K562 (cell line): ENCODE data around the gene MRRF. TPM values are rescaled to one million over a fixed set of nuclear protein-coding genes. Genes with fewer than 3 reads are reported as not detected.

Experiments used
- ATAC-seq: fragments of 200-7000 bp; cut with Tn5 transposase; 3 replicates; pipeline ENCODE4 v1.9.1; 2020; ENCODE audit warnings: moderate library complexity
- BruUV-seq: library from RNA; stranded (reverse); fragments of 400-500 nt; replicated peaks from 2 replicates; lab custom pipeline; 2021; lab: Mats Ljungman, UMichigan
- CTCF ChIA-PET: fragments of 300-600 bp; formaldehyde crosslinking; extraction: SDS; loops from one replicate; lab custom pipeline; 2021; ENCODE audit warnings: low intra/inter-chr PET ratio; lab: Yijun Ruan, JAX
- POLR2A ChIA-PET: fragments of 300-600, 350-650 bp; sonication (Branson Sonifier 250); formaldehyde crosslinking; extraction: SDS; loops from one replicate; lab custom pipeline; 2021; ENCODE audit warnings: antibody characterized with exemption, inconsistent platforms; lab: Yijun Ruan, JAX
- DNase-seq, 4 experiments: peaks; one replicate each; pipeline versions ENCODE4 v3.0.0 to v3.0.0-alpha.2; 2011 to 2018; ENCODE audit warnings: low spot score in 3 of 4, mixed read lengths in 3 of 4; ENCODE audit errors: extremely low read depth in 1 of 4
- FAIRE-seq: peaks from 2 replicates; lab custom pipeline; 2011; peaks lifted over from hg19 to GRCh38; lab: Jason Lieb, UNC
- H2AFZ ChIP-seq: 2 replicates; pipeline ENCODE4 v1.6.0; 2011; ENCODE audit warnings: low read depth, low read length, control low read depth, inconsistent platforms
- H3K27ac ChIP-seq: fragments of 200-600 bp; 3 replicates; pipeline ENCODE4 v1.8.0; 2011; ENCODE audit warnings: low read depth, mild to moderate bottlenecking, control low read depth, inconsistent platforms, low read length, moderate library complexity, mixed read lengths; ENCODE audit errors: extremely low read depth
- H3K27me3 ChIP-seq, 2 experiments: fragments of 300-600 bp in 1 of 2; 2 replicates in 1 of 2; 3 replicates in 1 of 2; pipeline versions ENCODE4 v1.6.0 to v1.8.0; 2011; ENCODE audit warnings: inconsistent platforms in 2 of 2, low read length in 2 of 2, mild to moderate bottlenecking in 1 of 2, mixed read lengths in 1 of 2, moderate library complexity in 1 of 2; ENCODE audit not compliant: control insufficient read depth in 2 of 2, insufficient read depth in 2 of 2
- H3K36me3 ChIP-seq: fragments of 300-600 bp; 3 replicates; pipeline ENCODE4 v1.8.0; 2011; ENCODE audit warnings: mild to moderate bottlenecking, low read length, inconsistent platforms; ENCODE audit not compliant: control insufficient read depth, insufficient read depth
- H3K4me1 ChIP-seq, 2 experiments: fragments of 200-600 bp in 1 of 2; replicated peaks in 1 of 2; 2 replicates in 1 of 2; 3 replicates in 1 of 2; pipeline versions ENCODE4 v1.5.1 to v1.8.0; 2011; ENCODE audit warnings: inconsistent platforms in 2 of 2, low read length in 2 of 2, mild to moderate bottlenecking in 1 of 2, mixed read lengths in 1 of 2, moderate library complexity in 1 of 2; ENCODE audit not compliant: control insufficient read depth in 2 of 2, insufficient read depth in 2 of 2
- H3K4me2 ChIP-seq: 2 replicates; pipeline ENCODE4 v1.6.1; 2011; ENCODE audit warnings: low read length, control low read depth, inconsistent platforms, mixed read lengths; ENCODE audit not compliant: insufficient read depth
- H3K4me3 ChIP-seq: fragments of 200-600 bp; sonication (generic), shearing (Covaris generic); 2 replicates; pipeline ENCODE4 v1.5.1; 2016; ENCODE audit warnings: control low read depth, inconsistent platforms
- H3K79me2 ChIP-seq: fragments of 200-600 bp; 3 replicates; pipeline ENCODE4 v1.8.0; 2011; ENCODE audit warnings: low read length, inconsistent platforms; ENCODE audit not compliant: control insufficient read depth, insufficient read depth
- H3K9ac ChIP-seq, 2 experiments: 2 replicates each; pipeline versions ENCODE4 v1.6.0 to v1.6.1; 2011; ENCODE audit warnings: low read depth in 2 of 2, low read length in 2 of 2, control low read depth in 1 of 2, inconsistent platforms in 1 of 2, mild to moderate bottlenecking in 1 of 2, mixed read lengths in 1 of 2; ENCODE audit not compliant: insufficient read depth in 1 of 2
- H3K9me1 ChIP-seq: one replicate; pipeline ENCODE4 v1.6.0; 2011; ENCODE audit warnings: inconsistent platforms, mild to moderate bottlenecking, low read length, moderate library complexity; ENCODE audit not compliant: control insufficient read depth, insufficient read depth
- H3K9me3 ChIP-seq: replicated peaks from 2 replicates; pipeline ENCODE4 v1.5.1; 2011; ENCODE audit warnings: low read depth, low read length, inconsistent platforms; ENCODE audit not compliant: control insufficient read depth, insufficient read depth
- H4K20me1 ChIP-seq: replicated peaks from 2 replicates; pipeline ENCODE4 v1.6.1; 2011; ENCODE audit warnings: low read length, inconsistent platforms, mixed read lengths; ENCODE audit not compliant: control insufficient read depth, insufficient read depth
- DIDO1 ChIP-seq: fragments of 450-650 bp; IDR thresholded peaks from 2 replicates; pipeline ENCODE4 v1.6.1; 2016; ENCODE audit warnings: low read depth, missing biosample characterization, missing genetic modification characterization
- FUS ChIP-seq: fragments of 200-400 bp; formaldehyde crosslinking; optimal IDR thresholded peaks from 2 replicates; pipeline ENCODE3; 2017; ENCODE audit warnings: low read depth, low read length
- MAFK ChIP-seq: IDR thresholded peaks from 2 replicates; pipeline ENCODE4 v1.6.1; 2011; ENCODE audit warnings: low read length, improper control_type of control experiment
- ZNF589 ChIP-seq: fragments of 200-800 bp; sonication (Bioruptor generic); IDR thresholded peaks from 2 replicates; pipeline ENCODE4 v1.6.1; 2016; ENCODE audit warnings: low read depth, missing genetic modification characterization, missing compliant biosample characterization
- WGBS: fragments of 100-300 bp; shearing (Covaris generic); methylation state at CpG from one replicate; pipeline ENCODE4 v1.1.6; 2016; ENCODE audit warnings: low coverage, mixed read lengths; ENCODE audit not compliant: insufficient coverage; ENCODE audit errors: missing lambda C conversion rate; 5-methylcytosine and 5-hydroxymethylcytosine counted together
- in situ Hi-C: fragments of 300-500 bp; cut with MboI; formaldehyde crosslinking; loops from 4 replicates; pipeline ENCODE4 v1.15.0; 2018; ENCODE audit warnings: inconsistent platforms, mixed read lengths
- intact Hi-C: fragments of 100-400 bp; cut with micrococcal nuclease; formaldehyde crosslinking; loops from 2 replicates; pipeline ENCODE4 v1.14.2; 2022
- polyA plus RNA-seq, 8 experiments: library from polyadenylated mRNA; depleted of rRNA in 4 of 8; stranded (reverse) in 5 of 8; unstranded in 3 of 8; fragments of >200 nt; fragmentation: Nextera tagmentation in 2 of 8; fragmentation: Illumina TruSeq in 1 of 8; extraction: Ambion mirVana in 2 of 8; extraction: Trizol in 1 of 8; gene quantifications; 2 replicates each; pipeline versions ENCODE4 v1.2.1 to v1.2.3, GENCODE V29; 2011 to 2014; ENCODE audit warnings: inconsistent platforms in 1 of 8, missing spikeins in 1 of 8
- total RNA-seq, 7 experiments: library from RNA; depleted of rRNA in 6 of 7; stranded (reverse); fragments of >200 nt in 6 of 7; fragmentation: Illumina TruSeq in 2 of 7; extraction: Trizol in 2 of 7; gene quantifications; 2 replicates each; pipeline versions ENCODE4 v1.2.1 to v1.2.3, GENCODE V29; 2011 to 2021; ENCODE audit warnings: low replicate concordance in 1 of 7
- TF ChIP-seq, protein P1 (sequence below): sonication (generic); formaldehyde crosslinking; IDR thresholded peaks from 2 replicates; pipeline ENCODE4 v1.8.1; 2023; ENCODE audit warnings: mild to moderate bottlenecking, missing genetic modification reagents

MRRF gene
- total and polyA plus RNA-seq, 9 of the 15 experiments (the other 6 are each of a cell fraction or from before 2014, with no cell fraction given), result 55.0 to 105 (median 81.2) TPM

DNA sequence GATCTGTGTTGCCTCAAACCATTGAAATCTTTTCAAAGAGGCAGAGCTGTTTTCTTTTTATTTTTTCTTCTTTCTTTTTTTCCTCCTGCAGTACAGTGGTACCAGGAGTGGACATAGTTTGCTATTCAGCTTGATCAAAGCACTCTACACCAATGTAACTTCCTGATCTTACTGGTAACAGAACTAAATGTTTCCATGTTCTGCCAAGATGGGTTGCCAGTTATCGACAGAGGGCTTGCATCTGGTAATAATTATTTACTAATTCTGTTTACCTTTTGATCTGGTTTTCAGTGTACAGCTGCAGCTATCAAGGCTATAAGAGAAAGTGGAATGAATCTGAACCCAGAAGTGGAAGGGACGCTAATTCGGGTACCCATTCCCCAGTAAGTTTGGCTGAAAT lies 26.8 kb downstream of the MRRF start:
- CTCF ChIA-PET, result no interaction called here
- in situ Hi-C loops (no loop called here), intact Hi-C loops (no loop called here)

More for the DNA sequence above, 26.8 kb downstream of the MRRF start:
- H3K27me3 ChIP-seq, result no peaks in the 10 kb centered on the region
- TF ChIP-seq, protein P1, sequence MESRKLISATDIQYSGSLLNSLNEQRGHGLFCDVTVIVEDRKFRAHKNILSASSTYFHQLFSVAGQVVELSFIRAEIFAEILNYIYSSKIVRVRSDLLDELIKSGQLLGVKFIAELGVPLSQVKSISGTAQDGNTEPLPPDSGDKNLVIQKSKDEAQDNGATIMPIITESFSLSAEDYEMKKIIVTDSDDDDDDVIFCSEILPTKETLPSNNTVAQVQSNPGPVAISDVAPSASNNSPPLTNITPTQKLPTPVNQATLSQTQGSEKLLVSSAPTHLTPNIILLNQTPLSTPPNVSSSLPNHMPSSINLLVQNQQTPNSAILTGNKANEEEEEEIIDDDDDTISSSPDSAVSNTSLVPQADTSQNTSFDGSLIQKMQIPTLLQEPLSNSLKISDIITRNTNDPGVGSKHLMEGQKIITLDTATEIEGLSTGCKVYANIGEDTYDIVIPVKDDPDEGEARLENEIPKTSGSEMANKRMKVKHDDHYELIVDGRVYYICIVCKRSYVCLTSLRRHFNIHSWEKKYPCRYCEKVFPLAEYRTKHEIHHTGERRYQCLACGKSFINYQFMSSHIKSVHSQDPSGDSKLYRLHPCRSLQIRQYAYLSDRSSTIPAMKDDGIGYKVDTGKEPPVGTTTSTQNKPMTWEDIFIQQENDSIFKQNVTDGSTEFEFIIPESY (CRISPR knock-in tag), result no peak
- TF ChIP-seq FUS, result no peak
- no peak for TF ChIP-seq ZNF589 (CRISPR knock-in tag)
- TF ChIP-seq MAFK, result no peak
- no peak for TF ChIP-seq DIDO1
- no peak overlapping the region for H2AFZ ChIP-seq
- WGBS, result 100% methylated on average over 3 of the region's 3 CpGs
- no peak overlapping the region for H3K4me2 ChIP-seq
- no peaks in the 10 kb centered on the region for H3K4me1 ChIP-seq
- no peak overlapping the region for H3K4me3 ChIP-seq
- no peak for DNase-seq
- H3K36me3 ChIP-seq, result peaks cover 88% of the 10 kb centered on the region
- no TSS peak for BruUV-seq
- no peak overlapping the region for H3K9ac ChIP-seq
- H3K9me1 ChIP-seq, result no peaks in the 10 kb centered on the region
- FAIRE-seq, result peak; percentile 65
- no peaks in the 10 kb centered on the region for H3K9me3 ChIP-seq
- H4K20me1 ChIP-seq, result no peaks in the 10 kb centered on the region
- POLR2A ChIA-PET, result interaction anchor here (1.2 kb wide), 1 partner anchor 21 kb away, joined by 3 read pairs; no protein-coding TSS in a partner anchor
- ATAC-seq, result no peak
- H3K79me2 ChIP-seq, result no peaks in the 10 kb centered on the region
- H3K27ac ChIP-seq, result no peak overlapping the region
